Gastrocnemius medialis (tissue), 4 donors: ENCODE data around the gene MATN3.

Experiments used
- POLR2A ChIP-seq, 2 donors: fragments of 450-650 bp; IDR thresholded peaks; one replicate each; pipeline ENCODE4 v1.6.1; 2017; ENCODE audit warnings: antibody characterized with exemption in 2 of 2, mild to moderate bottlenecking in 2 of 2, moderate library complexity in 2 of 2
- TF ChIP-seq, protein P1 (sequence below), 5 experiments: fragments of 450-650 bp in 3 of 5; fragments of 200-600 bp in 2 of 5; sonication (generic) in 2 of 5; IDR thresholded peaks in 4 of 5; conservative IDR thresholded peaks in 1 of 5; 1 replicate in 4 of 5; 2 replicates in 1 of 5; pipeline ENCODE4 v1.5.1; 2016 to 2019; ENCODE audit warnings: antibody characterized with exemption in 5 of 5, mild to moderate bottlenecking in 3 of 5, moderate library complexity in 3 of 5

DNA sequence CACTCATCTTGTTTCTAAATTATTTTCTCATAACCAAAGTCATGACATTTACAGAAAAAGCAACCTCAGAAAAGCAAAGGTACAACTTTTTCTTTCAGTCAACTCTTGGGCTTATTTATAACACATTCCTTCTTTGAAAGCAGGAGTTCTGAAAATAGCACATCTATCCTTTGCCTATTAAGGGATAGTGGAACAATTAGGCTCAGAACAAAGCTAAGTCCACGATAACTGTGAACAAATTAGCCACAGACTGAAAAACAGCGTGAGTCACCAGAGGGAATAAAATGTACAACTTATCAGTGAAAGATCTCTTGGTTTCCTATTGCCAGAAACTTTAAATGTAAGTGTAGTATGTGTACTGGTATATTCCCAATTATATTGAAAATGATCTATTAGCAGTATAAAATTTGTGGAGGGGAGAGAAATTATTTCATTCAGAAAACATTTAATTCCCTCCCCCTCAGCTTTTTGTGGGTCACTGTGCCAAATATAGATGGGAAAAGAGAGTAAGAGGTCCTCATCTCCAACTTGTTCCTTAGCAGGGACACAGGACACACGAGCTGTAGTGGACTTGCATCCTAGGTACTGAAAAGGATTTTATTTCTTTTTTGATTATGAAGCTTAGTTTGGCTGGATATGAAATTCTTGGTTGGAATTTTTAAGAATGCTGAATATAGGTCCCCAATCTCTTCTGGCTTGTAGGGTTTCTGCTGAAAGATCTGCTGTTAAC is 15.4 kb upstream of the MATN3 start:
- TF ChIP-seq, protein P1, sequence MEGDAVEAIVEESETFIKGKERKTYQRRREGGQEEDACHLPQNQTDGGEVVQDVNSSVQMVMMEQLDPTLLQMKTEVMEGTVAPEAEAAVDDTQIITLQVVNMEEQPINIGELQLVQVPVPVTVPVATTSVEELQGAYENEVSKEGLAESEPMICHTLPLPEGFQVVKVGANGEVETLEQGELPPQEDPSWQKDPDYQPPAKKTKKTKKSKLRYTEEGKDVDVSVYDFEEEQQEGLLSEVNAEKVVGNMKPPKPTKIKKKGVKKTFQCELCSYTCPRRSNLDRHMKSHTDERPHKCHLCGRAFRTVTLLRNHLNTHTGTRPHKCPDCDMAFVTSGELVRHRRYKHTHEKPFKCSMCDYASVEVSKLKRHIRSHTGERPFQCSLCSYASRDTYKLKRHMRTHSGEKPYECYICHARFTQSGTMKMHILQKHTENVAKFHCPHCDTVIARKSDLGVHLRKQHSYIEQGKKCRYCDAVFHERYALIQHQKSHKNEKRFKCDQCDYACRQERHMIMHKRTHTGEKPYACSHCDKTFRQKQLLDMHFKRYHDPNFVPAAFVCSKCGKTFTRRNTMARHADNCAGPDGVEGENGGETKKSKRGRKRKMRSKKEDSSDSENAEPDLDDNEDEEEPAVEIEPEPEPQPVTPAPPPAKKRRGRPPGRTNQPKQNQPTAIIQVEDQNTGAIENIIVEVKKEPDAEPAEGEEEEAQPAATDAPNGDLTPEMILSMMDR (IDR thresholded peaks at IDR 0.05 in 4 of 5, conservative IDR thresholded peaks at IDR 0.05 in 1 of 5): no peak
- TF ChIP-seq POLR2A (IDR thresholded peaks at IDR 0.05): no peak
